RCC 7860 (cell line): ENCODE measurements around the gene CX3CL1.
"Not testable (repeated sequence)": the region's sequence is repeated elsewhere in the genome, so short reads cannot be mapped to it uniquely, and the experiment has no call there.

ENCODE experiments used
- DNase-seq: peaks from one replicate; pipeline ENCODE4 v3.0.0-alpha.2; 2015; ENCODE audit warnings: low spot score
- FAIRE-seq: peaks from 2 replicates; lab custom pipeline; 2012; peaks lifted over from hg19 to GRCh38; lab: Jason Lieb, UNC

CX3CL1 gene

GRCh38 chr16:57381791-57382534 lies 9.7 kb downstream of the CX3CL1 start:
- DNase-seq (no peak), FAIRE-seq (no peak)

- DNase-seq (no peak), FAIRE-seq (no peak)
Observed at GRCh38 chr16:57382535-57383275, 10.4 kb downstream of the CX3CL1 start.

- FAIRE-seq (no peak), DNase-seq (peak; percentile 29)
Observed at GRCh38 chr16:57383276-57384247, 11.3 kb downstream of the CX3CL1 start.

GRCh38 chr16:57384248-57385070 lies 12.2 kb downstream of the CX3CL1 start:
- DNase-seq = no peak
- no peak for FAIRE-seq

- FAIRE-seq (no peak), DNase-seq (no peak)
Observed at GRCh38 chr16:57385083-57385482, 12.8 kb downstream of the CX3CL1 start.

- no peak for DNase-seq
- no peak for FAIRE-seq
Observed at GRCh38 chr16:57386381-57386951, 14.2 kb downstream of the CX3CL1 start.

GRCh38 chr16:57387598-57388354 lies 15.5 kb downstream of the CX3CL1 start:
- DNase-seq (no peak), FAIRE-seq (no peak)

GRCh38 chr16:57388359-57389086 lies 16.2 kb downstream of the CX3CL1 start:
- DNase-seq (no peak), FAIRE-seq (no peak)

GRCh38 chr16:57389087-57389468 lies 16.8 kb downstream of the CX3CL1 start:
- no peak for DNase-seq
- FAIRE-seq = no peak

GRCh38 chr16:57390636-57391295 lies 18.5 kb downstream of the CX3CL1 start:
- DNase-seq = no peak
- no peak for FAIRE-seq

GRCh38 chr16:57391300-57391699 lies 19.0 kb downstream of the CX3CL1 start:
- no peak for FAIRE-seq

GRCh38 chr16:57391708-57392107 lies 19.4 kb downstream of the CX3CL1 start:
- no peak for DNase-seq
- no peak for FAIRE-seq

More at GRCh38 chr16:57391300-57391699, 19.0 kb downstream of the CX3CL1 start:
- no peak for DNase-seq

GRCh38 chr16:57392694-57393093 lies 20.4 kb downstream of the CX3CL1 start:
- FAIRE-seq (no peak), DNase-seq (no peak)

- FAIRE-seq = no peak
- DNase-seq = peak; percentile 38
Observed at GRCh38 chr16:57394444-57394843, 22.2 kb downstream of the CX3CL1 start.

- no peak for DNase-seq
- no peak for FAIRE-seq
Observed at GRCh38 chr16:57395026-57395425, 22.7 kb downstream of the CX3CL1 start.

GRCh38 chr16:57396786-57397185 lies 24.5 kb downstream of the CX3CL1 start:
- no peak for FAIRE-seq

GRCh38 chr16:57397493-57397892 lies 25.2 kb downstream of the CX3CL1 start:
- DNase-seq, FAIRE-seq: not testable (repeated sequence)

More at GRCh38 chr16:57396786-57397185, 24.5 kb downstream of the CX3CL1 start:
- no peak for DNase-seq
